IMR-90 (cell line): ENCODE results near the gene DMD. TPM values are rescaled to one million over a fixed set of nuclear protein-coding genes. Genes with fewer than 3 reads are reported as not detected.

Source experiments
- ATAC-seq: fragments of 200-7000 bp; cut with Tn5 transposase; 2 replicates; pipeline ENCODE4 v1.9.1; 2020; ENCODE audit warnings: low read depth, mild to moderate bottlenecking, moderate library complexity
- BruUV-seq: library from RNA; stranded (reverse); fragments of 400-500 nt; replicated peaks from 2 replicates; lab custom pipeline; 2021; lab: Mats Ljungman, UMichigan
- CTCF ChIA-PET: fragments of 300-600 bp; formaldehyde crosslinking; extraction: SDS; loops from one replicate; lab custom pipeline; 2021; ENCODE audit warnings: antibody characterized with exemption; lab: Yijun Ruan, JAX
- POLR2A ChIA-PET: fragments of 300-600 bp; sonication (Branson Sonifier 250); formaldehyde crosslinking; loops from one replicate; lab custom pipeline; 2022; ENCODE audit warnings: antibody characterized with exemption; ENCODE audit not compliant: unreplicated experiment; lab: Charles Lee
- DNase-seq: peaks from one replicate; pipeline ENCODE4 v3.0.0; 2013
- H2AFZ ChIP-seq: replicated peaks from 2 replicates; pipeline ENCODE3; 2013; ENCODE audit warnings: low read length, mild to moderate bottlenecking; ENCODE audit not compliant: poor library complexity
- H2AK5ac ChIP-seq: 2 replicates; pipeline ENCODE4 v1.6.1; 2013; ENCODE audit warnings: low read depth, low read length, inconsistent platforms
- H2AK9ac ChIP-seq: replicated peaks from 2 replicates; pipeline ENCODE3; 2013; ENCODE audit warnings: mild to moderate bottlenecking, low read depth, low read length, moderate library complexity; ENCODE audit not compliant: poor library complexity
- H2BK120ac ChIP-seq: 2 replicates; pipeline ENCODE4 v1.6.1; 2013; ENCODE audit warnings: low read depth, low read length, inconsistent platforms
- H2BK15ac ChIP-seq: 3 replicates; pipeline ENCODE4 v1.6.1; 2013; ENCODE audit warnings: low read depth, low read length, inconsistent platforms
- H2BK20ac ChIP-seq: 2 replicates; pipeline ENCODE4 v1.6.1; 2013; ENCODE audit warnings: low read depth, mild to moderate bottlenecking, inconsistent platforms, low read length, moderate library complexity
- H2BK5ac ChIP-seq: 2 replicates; pipeline ENCODE4 v1.6.1; 2013; ENCODE audit warnings: mild to moderate bottlenecking, low read depth, low read length, inconsistent platforms; ENCODE audit not compliant: poor library complexity, severe bottlenecking
- H3K14ac ChIP-seq: replicated peaks from 2 replicates; pipeline ENCODE4 v1.6.1; 2013; ENCODE audit warnings: low read depth, low read length, inconsistent platforms
- H3K18ac ChIP-seq: 2 replicates; pipeline ENCODE4 v1.6.1; 2013; ENCODE audit warnings: low read depth, low read length, control low read depth
- H3K23ac ChIP-seq: 2 replicates; pipeline ENCODE4 v1.6.1; 2013; ENCODE audit warnings: low read depth, low read length, inconsistent platforms
- H3K27ac ChIP-seq: 2 replicates; pipeline ENCODE4 v1.5.1; 2013; ENCODE audit warnings: mild to moderate bottlenecking, control low read depth, low read length; ENCODE audit not compliant: insufficient read depth
- H3K27me3 ChIP-seq: 2 replicates; pipeline ENCODE4 v1.6.1; 2013; ENCODE audit warnings: low read length; ENCODE audit not compliant: control insufficient read depth, insufficient read depth
- H3K36me3 ChIP-seq: 2 replicates; pipeline ENCODE4 v1.6.1; 2013; ENCODE audit warnings: low read length, mixed read lengths; ENCODE audit not compliant: control insufficient read depth, insufficient read depth
- H3K4ac ChIP-seq: 2 replicates; pipeline ENCODE4 v1.6.1; 2013; ENCODE audit warnings: low read depth, low read length, inconsistent platforms
- H3K4me1 ChIP-seq: 2 replicates; pipeline ENCODE4 v1.6.1; 2013; ENCODE audit warnings: low read length, mixed read lengths; ENCODE audit not compliant: control insufficient read depth, insufficient read depth
- H3K4me2 ChIP-seq: 2 replicates; pipeline ENCODE4 v1.6.1; 2013; ENCODE audit warnings: low read depth, mild to moderate bottlenecking, control low read depth, low read length, moderate library complexity
- H3K4me3 ChIP-seq: 2 replicates; pipeline ENCODE4 v1.5.1; 2013; ENCODE audit warnings: low read depth, mild to moderate bottlenecking, control low read depth, low read length, moderate library complexity; ENCODE audit not compliant: insufficient read depth
- H3K56ac ChIP-seq: 2 replicates; pipeline ENCODE4 v1.6.1; 2013; ENCODE audit warnings: low read length, inconsistent platforms; ENCODE audit not compliant: insufficient read depth; ENCODE audit errors: extremely low read depth
- H3K79me1 ChIP-seq, 2 experiments: 2 replicates each; pipeline ENCODE4 v1.6.1; 2013; ENCODE audit warnings: low read length in 2 of 2, inconsistent platforms in 1 of 2, low read depth in 1 of 2
- H3K9ac ChIP-seq: 2 replicates; pipeline ENCODE4 v1.6.1; 2013; ENCODE audit warnings: low read depth, low read length, control low read depth
- H3K9me1 ChIP-seq: 2 replicates; pipeline ENCODE4 v1.6.1; 2013; ENCODE audit warnings: low read length, inconsistent platforms; ENCODE audit not compliant: insufficient read depth
- H3K9me3 ChIP-seq: 2 replicates; pipeline ENCODE4 v1.6.1; 2013; ENCODE audit warnings: low read length; ENCODE audit not compliant: control insufficient read depth, insufficient read depth
- H4K20me1 ChIP-seq: 2 replicates; pipeline ENCODE4 v1.6.1; 2013; ENCODE audit warnings: low read length, inconsistent platforms; ENCODE audit not compliant: insufficient read depth
- H4K5ac ChIP-seq: 2 replicates; pipeline ENCODE4 v1.6.1; 2013; ENCODE audit warnings: mild to moderate bottlenecking, low read depth, low read length, control low read depth
- H4K8ac ChIP-seq, 2 experiments: 2 replicates each; pipeline ENCODE4 v1.6.1; 2013; ENCODE audit warnings: low read depth in 2 of 2, low read length in 2 of 2, control low read depth in 1 of 2, inconsistent platforms in 1 of 2
- H4K91ac ChIP-seq: 2 replicates; pipeline ENCODE4 v1.6.1; 2013; ENCODE audit warnings: low read depth, low read length, inconsistent platforms; ENCODE audit not compliant: insufficient read depth
- BHLHE40 ChIP-seq: fragments of 150-350 bp; IDR thresholded peaks from 2 replicates; pipeline ENCODE4 v1.6.1; 2016; ENCODE audit warnings: mild to moderate bottlenecking, low read depth, low read length
- CEBPB ChIP-seq: IDR thresholded peaks from 2 replicates; pipeline ENCODE4 v1.6.1; 2012; ENCODE audit warnings: low read depth, low read length, improper control_type of control experiment
- CHD1 ChIP-seq: IDR thresholded peaks from 2 replicates; pipeline ENCODE4 v1.6.1; 2012; ENCODE audit warnings: low read depth, low read length, improper control_type of control experiment
- CTCF ChIP-seq: conservative IDR thresholded peaks from 2 replicates; pipeline ENCODE4 v1.5.1; 2012; ENCODE audit warnings: mild to moderate bottlenecking, low read depth, low read length, improper control_type of control experiment
- ELK1 ChIP-seq: fragments of 150-350 bp; IDR thresholded peaks from 2 replicates; pipeline ENCODE4 v1.6.1; 2016; ENCODE audit warnings: low read depth, mild to moderate bottlenecking, low read length, moderate library complexity, borderline replicate concordance
- MAZ ChIP-seq: IDR thresholded peaks from 2 replicates; pipeline ENCODE4 v1.6.1; 2012; ENCODE audit warnings: low read depth, mild to moderate bottlenecking, low read length, improper control_type of control experiment, moderate library complexity, borderline replicate concordance
- MXI1 ChIP-seq: IDR thresholded peaks from 2 replicates; pipeline ENCODE4 v1.6.1; 2012; ENCODE audit warnings: low read depth, mild to moderate bottlenecking, low read length, moderate library complexity, borderline replicate concordance
- NFE2L2 ChIP-seq: fragments of 150-350 bp; IDR thresholded peaks from 2 replicates; pipeline ENCODE4 v1.6.1; 2016; ENCODE audit warnings: low read depth, mild to moderate bottlenecking, low read length
- RAD21 ChIP-seq: IDR thresholded peaks from 2 replicates; pipeline ENCODE4 v1.6.1; 2012; ENCODE audit warnings: low read length, improper control_type of control experiment
- USF2 ChIP-seq: fragments of 150-350 bp; IDR thresholded peaks from 2 replicates; pipeline ENCODE4 v1.6.1; 2017; ENCODE audit warnings: mild to moderate bottlenecking, antibody characterized with exemption, low read length, low read depth
- WGBS, 2 experiments: methylation state at CpG; one replicate each; pipeline versions ENCODE4 v1.1.5 to v1.1.7; 2013; ENCODE audit warnings: missing lambda C conversion rate in 2 of 2; ENCODE audit not compliant: insufficient read length in 1 of 2; ENCODE audit errors: extremely low coverage in 2 of 2; 5-methylcytosine and 5-hydroxymethylcytosine counted together
- dilution Hi-C: fragments of 300-500 bp; cut with HindIII; formaldehyde crosslinking; loops from one replicate; pipeline ENCODE4 v1.14.3; 2018; ENCODE audit warnings: low sequenced_read_pairs; ENCODE audit not compliant: unreplicated experiment
- in situ Hi-C: fragments of 300-500 bp; cut with MboI; formaldehyde crosslinking; loops from 3 replicates; pipeline ENCODE4 v1.14.3; 2019; ENCODE audit warnings: low sequenced_read_pairs, inconsistent platforms, mixed read lengths
- intact Hi-C: fragments of 100-400 bp; cut with micrococcal nuclease; formaldehyde crosslinking; loops from 2 replicates; pipeline ENCODE4 v1.10.0; 2022
- polyA plus RNA-seq, 3 experiments: library from polyadenylated mRNA; depleted of rRNA; stranded (reverse); fragments of >200 nt; gene quantifications; 2 replicates each; pipeline ENCODE4 v1.2.3, GENCODE V29; 2012; ENCODE audit warnings: low replicate concordance in 1 of 3
- total RNA-seq: library from RNA; depleted of rRNA; stranded (reverse); fragments of >200 nt; gene quantifications from 2 replicates; pipeline ENCODE4 v1.2.3, GENCODE V29; 2012

The DMD gene
- total and polyA plus RNA-seq, 2 of the 4 experiments (the other 2 are of a cell fraction), result 6.6 to 11.8 TPM

- H3K27ac ChIP-seq, result no peak overlapping the region
- H4K20me1 ChIP-seq, result no peaks in the 10 kb centered on the region
- peak overlapping the region; percentile 26 for H2BK5ac ChIP-seq
- ChIA-PET CTCF (no interaction called here), POLR2A (no interaction called here)
- no peak overlapping the region for H3K23ac ChIP-seq
- dilution Hi-C loops, result no loop called here
- H2AK9ac ChIP-seq, result no peak overlapping the region
- peak; percentile 91 for DNase-seq
- intact Hi-C loops, result no loop called here
- H3K9me1 ChIP-seq, result no peaks in the 10 kb centered on the region
- H3K79me1 ChIP-seq, result no peaks in the 10 kb centered on the region
- peak overlapping the region; percentile 74 for H2BK20ac ChIP-seq
- H4K8ac ChIP-seq, result no peak overlapping the region
- H3K9ac ChIP-seq, result no peak overlapping the region
- no peak overlapping the region for H3K14ac ChIP-seq
- H2BK120ac ChIP-seq, result peak overlapping the region; percentile 38; the same call in 1 of the 2 replicates
- no TSS peak for BruUV-seq
- H2AFZ ChIP-seq, result no peak overlapping the region
- no peak overlapping the region for H3K56ac ChIP-seq
- no CpG with 5 or more reads among the region's 4 CpGs for WGBS, 2 experiments
- H4K5ac ChIP-seq, result no peak overlapping the region
- H2BK15ac ChIP-seq, result no peak overlapping the region; the same call in 2 of the 3 replicates
- no peaks in the 10 kb centered on the region for H3K27me3 ChIP-seq
- in situ Hi-C loops, result no loop called here
- ATAC-seq, result peak; percentile 82
- H3K9me3 ChIP-seq, result no peaks in the 10 kb centered on the region
- no peak overlapping the region for H3K4me2 ChIP-seq
- H3K18ac ChIP-seq, result peak overlapping the region; percentile 53; the same call in 1 of the 2 replicates
- TF ChIP-seq MAZ (no peak), ELK1 (no peak), RAD21 (peak; percentile 39), MXI1 (no peak), CEBPB (peak; percentile 94), BHLHE40 (0 out of 2 replicates have a peak, but pooled peaks have one; percentile 18), CTCF (peak; percentile 23; the same call in 1 of the 2 replicates), USF2 (0 out of 2 replicates have a peak, but pooled peaks have one; percentile 14), NFE2L2 (no peak), CHD1 (no peak)
- no peaks in the 10 kb centered on the region for H3K4me1 ChIP-seq
- peak overlapping the region; percentile 53; the same call in 1 of the 2 replicates for H3K4ac ChIP-seq
- no peaks in the 10 kb centered on the region for H3K36me3 ChIP-seq
- peak overlapping the region; percentile 43; the same call in 1 of the 2 replicates for H2AK5ac ChIP-seq
- no peak overlapping the region for H4K91ac ChIP-seq
- H3K4me3 ChIP-seq, result no peak overlapping the region
Observed at GRCh38 chrX:31609130-31609529, 1602.2 kb downstream of the DMD start.
